ENCODE results near the gene VPS13C. TPM values are rescaled to one million over a fixed set of nuclear protein-coding genes. Genes with fewer than 3 reads are reported as not detected.
A peak's percentile ranks its signal among the peaks of the same experiment; 100 is the strongest.

The VPS13C gene
- total RNA-seq, 1 donor from 2014 or later: 87.1 TPM

DNA sequence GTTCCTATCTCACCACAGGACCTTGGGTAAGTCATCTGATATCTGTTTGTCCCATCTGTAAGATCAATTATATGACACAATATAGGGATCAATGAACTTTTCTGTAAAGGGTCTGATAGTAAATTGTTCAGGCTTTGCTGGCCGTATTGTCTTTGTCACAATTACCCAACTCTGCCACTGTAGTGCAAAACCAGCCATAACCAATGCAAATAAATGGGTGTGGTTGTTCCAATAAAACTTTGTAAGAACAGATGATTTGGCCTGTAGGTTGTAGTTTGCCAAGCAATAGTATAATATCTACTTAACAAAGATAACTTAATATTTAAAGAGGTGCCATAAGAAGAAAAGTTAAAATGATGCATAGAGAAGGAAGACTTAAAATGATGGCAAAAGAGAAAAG is 210.8 kb downstream of the VPS13C start:
- Histone ChIP-seq H3K4me3 (no peak overlapping the region), H3K9me3 (no peaks in the 10 kb centered on the region), H3K36me3 (peaks cover 23% of the 10 kb centered on the region), H3K4me1 (no peaks in the 10 kb centered on the region), H3K27me3 (no peaks in the 10 kb centered on the region), H3K27ac (no peak overlapping the region)
- ATAC-seq (no peak), DNase-seq (no peak)
- TF ChIP-seq, protein P1, sequence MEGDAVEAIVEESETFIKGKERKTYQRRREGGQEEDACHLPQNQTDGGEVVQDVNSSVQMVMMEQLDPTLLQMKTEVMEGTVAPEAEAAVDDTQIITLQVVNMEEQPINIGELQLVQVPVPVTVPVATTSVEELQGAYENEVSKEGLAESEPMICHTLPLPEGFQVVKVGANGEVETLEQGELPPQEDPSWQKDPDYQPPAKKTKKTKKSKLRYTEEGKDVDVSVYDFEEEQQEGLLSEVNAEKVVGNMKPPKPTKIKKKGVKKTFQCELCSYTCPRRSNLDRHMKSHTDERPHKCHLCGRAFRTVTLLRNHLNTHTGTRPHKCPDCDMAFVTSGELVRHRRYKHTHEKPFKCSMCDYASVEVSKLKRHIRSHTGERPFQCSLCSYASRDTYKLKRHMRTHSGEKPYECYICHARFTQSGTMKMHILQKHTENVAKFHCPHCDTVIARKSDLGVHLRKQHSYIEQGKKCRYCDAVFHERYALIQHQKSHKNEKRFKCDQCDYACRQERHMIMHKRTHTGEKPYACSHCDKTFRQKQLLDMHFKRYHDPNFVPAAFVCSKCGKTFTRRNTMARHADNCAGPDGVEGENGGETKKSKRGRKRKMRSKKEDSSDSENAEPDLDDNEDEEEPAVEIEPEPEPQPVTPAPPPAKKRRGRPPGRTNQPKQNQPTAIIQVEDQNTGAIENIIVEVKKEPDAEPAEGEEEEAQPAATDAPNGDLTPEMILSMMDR (IDR thresholded peaks at IDR 0.05): no peak
- intact Hi-C loops (cut with DNase I): no loop called here

DNA sequence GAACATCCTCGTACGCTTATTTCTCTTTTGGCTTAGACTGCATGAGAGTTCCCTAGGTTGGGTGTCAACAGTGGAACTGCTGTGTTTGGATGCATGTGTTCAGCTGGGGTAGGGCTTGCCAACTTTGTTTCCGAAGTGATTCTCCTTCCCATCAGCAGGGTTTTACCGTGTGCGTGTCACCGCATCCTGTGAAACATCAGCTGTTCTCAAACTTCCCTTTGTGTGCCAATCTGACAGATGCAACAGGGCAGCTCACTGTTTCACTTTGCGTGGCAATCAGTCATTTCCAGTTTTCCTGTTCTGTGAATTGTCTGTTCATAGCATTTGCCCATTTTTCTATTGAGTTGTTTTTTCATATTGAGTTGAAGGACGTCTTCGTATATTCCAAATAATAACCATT is 218.8 kb downstream of the VPS13C start:
- Histone ChIP-seq H3K27ac (no peak overlapping the region), H3K36me3 (no peaks in the 10 kb centered on the region), H3K4me1 (no peaks in the 10 kb centered on the region), H3K4me3 (no peak overlapping the region), H3K27me3 (no peaks in the 10 kb centered on the region), H3K9me3 (no peaks in the 10 kb centered on the region)
- no peak for DNase-seq
- ATAC-seq: no peak
- intact Hi-C loops (cut with DNase I): no loop called here
- TF ChIP-seq, protein P1 (IDR thresholded peaks at IDR 0.05): no peak

DNA sequence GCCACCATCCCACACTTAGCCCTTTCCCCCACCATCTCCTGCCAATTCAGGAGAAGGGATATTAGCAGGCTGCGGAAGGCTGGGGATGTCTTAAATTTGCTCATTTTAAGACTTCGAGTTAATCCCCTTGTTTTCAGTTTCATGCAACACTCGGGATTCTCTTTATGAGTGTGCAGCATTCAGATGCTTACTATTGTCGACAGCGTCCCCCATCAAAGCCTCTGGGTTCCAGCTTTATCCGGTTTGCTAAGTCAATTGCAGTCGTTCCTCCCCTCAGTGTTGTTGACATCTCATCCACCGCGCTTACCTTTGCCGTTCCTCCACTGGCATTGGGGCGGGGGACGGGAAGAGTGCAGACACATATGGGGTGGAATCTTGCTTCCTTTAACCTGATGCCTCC is 220.2 kb downstream of the VPS13C start:
- Histone ChIP-seq H3K4me3 (no peak overlapping the region), H3K36me3 (no peaks in the 10 kb centered on the region), H3K4me1 (no peaks in the 10 kb centered on the region), H3K27ac (no peak overlapping the region), H3K9me3 (no peaks in the 10 kb centered on the region), H3K27me3 (no peaks in the 10 kb centered on the region)
- DNase-seq (no peak), ATAC-seq (no peak)
- TF ChIP-seq, protein P1 (IDR thresholded peaks at IDR 0.05): no peak
- intact Hi-C loops (cut with DNase I): no loop called here

DNA sequence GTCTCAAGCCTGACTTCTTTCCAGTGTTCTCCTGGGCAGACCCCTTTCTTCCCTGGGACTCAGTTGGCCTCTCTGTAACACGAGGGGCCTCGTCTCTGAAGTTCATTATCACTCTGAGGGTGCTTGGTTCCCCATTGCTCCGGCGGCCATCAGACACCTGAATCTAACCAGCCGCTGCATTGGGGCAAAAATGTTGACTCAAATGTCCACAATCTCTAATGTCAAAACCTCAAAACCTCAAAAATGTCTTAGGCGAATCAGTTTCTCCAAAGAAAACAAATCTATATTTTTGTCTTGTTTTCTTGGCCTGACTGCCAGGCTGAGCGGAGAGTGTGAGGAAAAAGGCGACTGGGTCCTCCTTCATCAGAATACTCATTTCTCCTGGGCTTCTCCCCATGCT is 220.7 kb downstream of the VPS13C start:
- no peak overlapping the region for H3K27ac ChIP-seq
- no peaks in the 10 kb centered on the region for H3K9me3 ChIP-seq
- no peaks in the 10 kb centered on the region for H3K27me3 ChIP-seq
- intact Hi-C loops (cut with DNase I): no loop called here
- DNase-seq: no peak
- ATAC-seq: no peak
- H3K36me3 ChIP-seq: no peaks in the 10 kb centered on the region
- TF ChIP-seq, protein P1 (IDR thresholded peaks at IDR 0.05): no peak
- H3K4me3 ChIP-seq: no peak overlapping the region
- H3K4me1 ChIP-seq: no peaks in the 10 kb centered on the region

DNA sequence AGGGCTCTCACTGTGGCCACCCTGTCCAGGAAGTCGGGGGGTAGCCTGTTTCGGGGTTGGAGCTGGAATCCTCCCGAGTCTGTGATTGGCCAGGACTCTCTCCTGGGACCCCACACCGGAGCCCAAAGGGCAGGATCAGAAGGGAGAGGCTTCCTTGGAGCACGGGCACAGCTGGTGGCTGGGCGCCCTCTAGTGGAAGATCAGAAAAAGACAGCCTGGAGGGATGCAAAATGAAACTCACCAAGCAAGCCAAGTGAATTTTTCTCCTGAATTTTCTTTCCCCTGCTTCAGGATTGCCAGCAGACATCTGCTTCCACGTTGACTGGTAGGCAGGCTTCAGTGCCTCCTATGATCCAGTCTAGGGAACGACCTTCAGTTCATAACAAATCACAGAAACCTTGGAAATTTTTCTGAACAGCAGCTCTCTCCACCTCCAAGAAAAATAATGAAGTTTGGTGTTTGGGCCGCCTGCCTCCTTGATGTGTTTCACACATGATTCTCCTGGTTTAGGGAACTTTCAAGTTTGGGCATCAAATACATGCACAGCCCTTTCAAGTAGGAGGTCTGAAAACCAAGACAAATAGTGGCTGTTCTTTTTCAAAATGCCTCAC is 224.6 kb downstream of the VPS13C start:
- ATAC-seq (peak; percentile 78), DNase-seq (no peak)
- Histone ChIP-seq H3K4me3 (no peak overlapping the region), H3K27me3 (no peaks in the 10 kb centered on the region), H3K4me1 (no peaks in the 10 kb centered on the region), H3K36me3 (no peaks in the 10 kb centered on the region), H3K27ac (no peak overlapping the region), H3K9me3 (no peaks in the 10 kb centered on the region)
- TF ChIP-seq, protein P1 (IDR thresholded peaks at IDR 0.05): peak; percentile 93
- intact Hi-C loops (cut with DNase I): no loop called here

DNA sequence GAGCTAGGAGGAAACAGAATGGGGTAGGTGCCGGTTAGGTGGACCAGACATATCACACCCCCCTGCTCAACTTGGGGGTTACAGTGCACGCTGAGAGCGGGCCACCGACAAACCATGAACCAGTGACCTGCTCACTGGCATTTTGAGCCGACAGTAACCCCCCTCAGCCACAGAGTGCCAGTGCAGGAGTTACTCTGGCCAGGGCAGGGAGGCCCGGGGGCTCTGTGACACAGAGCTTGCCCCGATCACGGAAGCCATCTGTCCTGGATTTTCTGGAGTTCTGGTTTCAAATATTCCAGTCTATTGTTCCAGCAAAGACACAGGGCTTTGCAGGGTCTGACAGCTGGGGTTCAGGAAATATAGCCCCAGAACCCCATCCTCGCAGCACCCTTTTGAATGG is 225.2 kb downstream of the VPS13C start:
- H3K9me3 ChIP-seq: no peaks in the 10 kb centered on the region
- DNase-seq (no peak), ATAC-seq (no peak)
- H3K27ac ChIP-seq: no peak overlapping the region
- H3K27me3 ChIP-seq: no peaks in the 10 kb centered on the region
- no peaks in the 10 kb centered on the region for H3K36me3 ChIP-seq
- intact Hi-C loops (cut with DNase I): no loop called here
- no peak overlapping the region for H3K4me3 ChIP-seq
- H3K4me1 ChIP-seq: no peaks in the 10 kb centered on the region
- TF ChIP-seq, protein P1 (IDR thresholded peaks at IDR 0.05): no peak
